HT1080 (cell line): Measurements from ENCODE around the gene PIH1D1. TPM values are rescaled to one million over a fixed set of nuclear protein-coding genes. Genes with fewer than 3 reads are reported as not detected.
A peak's percentile ranks its signal among the peaks of the same experiment; 100 is the strongest.

ENCODE experiments used
- DNase-seq: peaks from one replicate; pipeline ENCODE4 v3.0.0-alpha.2; 2015; ENCODE audit warnings: low read depth
- total RNA-seq: library from RNA; depleted of rRNA; stranded (reverse); fragments of >200 nt; shearing (Covaris generic); gene quantifications from 2 replicates; pipeline ENCODE4 v1.2.3, GENCODE V29; 2014

The PIH1D1 gene
- total RNA-seq, 1 experiment from 2014 or later: 203 TPM

DNA sequence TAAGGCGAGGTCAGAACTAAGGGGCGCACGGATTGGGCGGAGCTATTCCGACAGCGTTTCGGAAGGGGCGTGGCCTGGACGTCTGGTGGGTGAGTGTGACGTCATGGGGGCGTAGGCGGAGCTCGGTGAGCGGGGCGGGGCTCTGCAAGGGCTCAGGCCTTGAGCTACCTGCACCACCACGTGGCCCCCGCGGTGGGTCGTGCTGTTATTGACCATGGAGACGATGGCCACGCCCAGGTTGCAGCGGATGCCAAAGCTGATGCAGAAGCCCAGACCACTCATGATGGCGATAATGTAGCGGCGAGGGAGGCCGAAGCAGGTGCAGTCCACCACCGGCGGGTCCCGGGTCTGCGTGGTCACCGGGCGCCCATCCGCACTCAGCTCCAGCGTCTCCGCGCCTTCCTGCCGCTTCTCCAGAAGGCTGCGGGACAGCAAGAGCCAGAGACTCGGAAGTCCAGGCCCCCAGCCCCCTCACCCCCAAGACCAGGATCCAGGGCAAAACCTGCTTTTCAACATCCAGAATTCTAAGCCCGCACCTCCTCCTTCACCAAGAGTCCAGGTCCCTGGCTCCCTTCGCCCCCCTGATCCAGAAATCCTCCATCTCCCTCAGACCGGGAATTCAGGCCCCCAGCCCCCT lies 15.1 kb downstream of the PIH1D1 start:
- no peak for DNase-seq

DNA sequence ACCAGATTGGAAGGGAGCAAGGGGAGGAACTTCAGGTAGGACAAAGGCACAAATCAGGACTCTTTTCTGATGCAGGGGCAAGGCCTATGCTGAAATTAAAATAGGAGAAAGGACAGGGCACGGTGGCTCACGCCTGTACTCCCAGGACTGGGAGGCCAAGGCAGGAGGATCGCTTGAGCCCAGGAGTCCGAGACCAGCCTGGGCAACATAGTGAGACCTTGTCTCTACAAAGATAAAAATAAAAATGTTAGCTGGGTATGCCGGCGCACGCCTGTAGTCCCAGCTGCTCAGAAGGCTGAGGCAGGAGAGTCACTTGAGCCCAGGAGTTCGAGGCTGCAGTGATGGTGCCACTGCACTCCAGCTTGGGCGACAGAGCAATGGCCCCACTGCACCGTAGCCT lies 15.9 kb downstream of the PIH1D1 start:
- no peak for DNase-seq

DNA sequence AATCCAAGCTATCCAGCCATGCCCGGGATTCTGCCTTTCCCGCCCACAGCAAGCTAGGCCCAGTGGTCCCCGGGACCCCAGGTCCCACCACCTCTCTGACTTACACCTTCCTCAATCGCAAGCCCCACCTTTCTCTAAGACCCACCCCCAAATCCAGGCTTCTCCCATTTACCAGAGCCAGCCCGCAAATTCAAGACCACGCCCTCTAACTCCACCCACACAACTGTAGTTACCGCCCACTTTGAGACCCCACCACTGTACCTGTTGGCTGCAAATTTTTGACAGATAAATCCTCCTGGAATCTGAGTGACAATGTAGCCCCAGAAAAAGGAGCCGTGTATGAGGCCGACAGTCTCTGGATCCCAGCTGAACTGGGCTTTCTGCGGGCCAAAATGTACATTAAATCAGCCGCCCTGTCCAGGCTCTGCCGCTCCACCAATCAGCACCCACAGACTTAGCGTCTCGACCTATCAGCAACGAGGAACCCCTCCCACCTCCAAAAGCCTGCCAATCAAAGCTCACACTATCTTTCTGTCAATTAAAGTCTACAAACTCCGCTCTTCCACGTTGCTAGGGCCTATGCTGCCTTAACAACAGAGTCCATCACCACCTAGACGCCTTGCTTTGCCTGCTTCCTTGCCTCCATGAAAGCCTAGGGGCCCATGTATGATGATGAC lies 16.6 kb downstream of the PIH1D1 start:
- DNase-seq: no peak

DNA sequence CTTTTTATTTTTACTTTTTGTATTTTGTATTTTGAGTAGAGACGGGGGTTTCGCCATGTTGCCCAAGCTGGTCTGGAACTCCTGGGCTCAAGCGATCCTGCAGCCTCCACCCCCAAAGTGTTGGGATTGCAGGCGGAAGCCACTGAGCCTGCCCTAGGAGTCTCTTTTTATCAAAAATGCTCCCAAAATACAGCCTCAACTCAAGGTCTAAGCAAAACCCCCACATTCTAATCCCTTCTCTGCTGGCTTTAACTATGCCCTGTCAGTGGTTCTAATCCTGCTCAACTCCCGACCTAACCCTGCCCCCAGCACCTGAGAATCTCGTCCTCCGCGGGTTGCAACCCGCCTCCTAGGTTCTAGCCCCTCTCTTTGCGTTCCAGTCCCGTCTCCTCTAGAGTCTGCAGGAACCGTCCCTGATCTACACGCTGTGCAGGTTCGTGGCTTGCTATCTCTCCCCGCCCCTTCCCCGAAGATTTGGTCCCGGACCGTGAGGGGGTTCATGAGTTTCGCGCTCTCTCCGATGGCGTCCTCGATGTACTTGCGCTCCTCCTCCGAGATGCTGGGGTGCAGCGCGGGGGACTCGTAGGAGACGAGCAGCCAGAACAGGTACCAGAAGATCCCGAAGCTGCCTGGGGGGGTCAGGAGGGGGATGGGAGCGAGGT lies 18.2 kb downstream of the PIH1D1 start:
- no peak for DNase-seq

DNA sequence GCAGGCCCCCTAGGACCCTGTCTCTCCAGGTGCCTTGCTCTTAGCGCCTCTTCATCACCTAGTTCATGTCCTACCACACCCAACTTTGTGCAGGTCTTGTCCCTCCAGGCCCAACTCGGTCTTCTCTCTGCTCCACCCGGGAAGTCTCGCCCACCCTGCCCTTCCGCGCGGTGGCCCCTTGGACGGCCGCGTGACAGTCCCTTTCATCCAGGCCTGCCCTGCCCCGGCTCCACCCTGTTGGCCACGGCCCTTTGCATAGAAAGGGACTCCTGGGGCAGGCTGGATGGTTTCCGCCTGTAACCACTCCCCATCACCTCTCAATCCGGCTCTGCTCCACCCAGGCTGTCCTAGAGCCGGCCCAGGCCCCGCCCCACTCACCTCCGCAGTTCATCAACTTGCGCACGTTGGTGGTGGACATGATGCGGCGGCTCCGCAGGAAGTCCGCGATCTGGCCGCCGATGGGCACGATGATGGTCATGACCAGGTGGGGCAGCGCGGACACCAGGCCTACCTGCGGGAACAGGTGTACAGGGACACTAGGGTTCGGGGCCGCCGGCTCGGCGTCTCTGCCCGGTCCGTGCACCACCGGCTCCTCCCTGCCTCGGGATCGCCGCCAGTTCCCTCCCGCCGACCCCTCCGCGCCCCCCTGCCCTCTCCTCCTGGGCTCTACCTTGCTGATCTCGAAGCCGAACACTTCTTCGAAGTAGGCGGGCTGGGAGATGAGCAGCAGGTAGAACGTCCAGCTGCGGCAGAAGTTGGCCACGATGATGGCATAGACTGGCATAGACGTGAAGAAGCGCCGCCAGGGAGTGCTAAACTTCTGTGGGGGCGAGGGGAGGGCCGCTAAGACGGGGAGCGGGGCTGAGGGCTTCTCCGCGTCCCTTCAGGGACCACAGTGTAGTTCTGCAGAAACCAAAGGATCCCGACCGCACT lies 19.2 kb downstream of the PIH1D1 start:
- DNase-seq: no peak

DNA sequence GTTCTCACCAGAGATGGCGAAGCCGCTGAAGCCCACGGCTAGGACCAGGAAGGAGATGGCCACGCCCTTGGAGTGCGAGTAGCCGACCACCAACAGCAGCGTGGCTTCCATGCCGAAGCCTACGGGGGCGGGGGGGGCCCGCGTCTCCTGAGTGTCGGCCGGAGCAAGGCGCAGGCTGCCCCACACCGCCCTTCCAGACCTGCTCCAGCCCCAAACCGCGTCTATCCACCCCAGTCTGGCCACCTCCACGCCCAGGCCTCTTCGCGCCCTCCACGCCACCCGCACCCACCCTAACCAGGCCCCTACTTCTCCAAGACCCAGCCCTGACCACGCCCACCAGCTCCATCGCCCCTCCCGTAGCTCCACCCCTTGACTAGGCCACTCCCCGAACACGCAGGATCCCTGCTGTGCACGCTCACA lies 20.3 kb downstream of the PIH1D1 start:
- DNase-seq: no peak

DNA sequence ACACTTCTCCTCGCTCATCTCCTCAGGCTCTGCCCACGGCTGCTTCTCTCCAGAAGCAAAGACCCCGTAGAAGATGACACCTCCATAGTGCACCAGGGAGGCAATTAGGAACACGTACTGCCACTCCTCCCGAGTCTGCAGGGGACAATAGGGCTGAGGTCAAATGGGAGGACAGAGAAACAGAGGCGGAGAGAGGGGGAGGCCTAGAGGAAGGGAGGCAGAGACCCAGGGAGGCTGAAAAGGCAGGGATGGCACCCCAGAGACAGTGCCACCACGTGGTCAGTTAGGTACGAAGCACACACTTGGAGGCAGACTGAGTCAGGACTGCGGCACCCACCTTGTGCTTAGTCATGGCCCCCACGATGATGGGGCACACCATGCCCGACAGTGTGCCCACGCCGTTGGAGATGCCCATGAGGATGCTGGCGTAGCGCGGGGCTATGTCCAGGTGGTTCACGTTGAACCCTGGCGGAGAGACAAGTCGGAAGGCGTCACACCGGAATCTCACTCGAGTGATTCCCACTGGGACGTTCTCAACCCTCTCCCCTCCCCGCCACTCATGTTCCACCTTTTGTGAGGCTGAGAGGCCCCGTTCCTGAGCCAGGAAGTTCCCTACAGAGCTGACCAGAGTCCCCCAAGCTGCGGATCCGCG lies 20.8 kb downstream of the PIH1D1 start:
- peak; percentile 26 for DNase-seq

DNA sequence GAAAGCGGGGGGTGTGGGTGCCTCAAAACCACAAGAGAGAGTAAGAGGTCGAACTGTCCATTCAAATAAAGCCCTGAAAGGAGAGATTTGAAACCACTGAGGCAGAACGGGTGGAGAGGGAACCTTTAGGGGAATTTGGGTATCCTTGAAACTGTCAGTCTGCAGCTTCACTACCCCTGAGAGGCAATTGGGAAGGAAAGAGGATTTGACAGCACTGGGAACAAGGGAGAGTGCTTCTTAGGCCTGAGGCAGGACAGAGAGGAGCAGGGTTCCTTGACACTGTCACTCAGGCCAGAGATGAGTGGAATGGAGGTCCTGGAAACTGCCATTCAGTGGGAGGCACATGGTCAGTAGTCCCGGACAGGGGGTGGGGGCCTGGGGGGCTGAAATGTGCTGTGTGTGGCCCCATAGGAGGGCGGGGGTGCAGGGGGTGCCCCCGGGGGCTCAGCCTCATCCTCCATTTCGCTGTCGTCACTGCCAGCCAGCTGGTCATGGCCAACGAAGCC lies 21.4 kb downstream of the PIH1D1 start:
- DNase-seq: no peak

DNA sequence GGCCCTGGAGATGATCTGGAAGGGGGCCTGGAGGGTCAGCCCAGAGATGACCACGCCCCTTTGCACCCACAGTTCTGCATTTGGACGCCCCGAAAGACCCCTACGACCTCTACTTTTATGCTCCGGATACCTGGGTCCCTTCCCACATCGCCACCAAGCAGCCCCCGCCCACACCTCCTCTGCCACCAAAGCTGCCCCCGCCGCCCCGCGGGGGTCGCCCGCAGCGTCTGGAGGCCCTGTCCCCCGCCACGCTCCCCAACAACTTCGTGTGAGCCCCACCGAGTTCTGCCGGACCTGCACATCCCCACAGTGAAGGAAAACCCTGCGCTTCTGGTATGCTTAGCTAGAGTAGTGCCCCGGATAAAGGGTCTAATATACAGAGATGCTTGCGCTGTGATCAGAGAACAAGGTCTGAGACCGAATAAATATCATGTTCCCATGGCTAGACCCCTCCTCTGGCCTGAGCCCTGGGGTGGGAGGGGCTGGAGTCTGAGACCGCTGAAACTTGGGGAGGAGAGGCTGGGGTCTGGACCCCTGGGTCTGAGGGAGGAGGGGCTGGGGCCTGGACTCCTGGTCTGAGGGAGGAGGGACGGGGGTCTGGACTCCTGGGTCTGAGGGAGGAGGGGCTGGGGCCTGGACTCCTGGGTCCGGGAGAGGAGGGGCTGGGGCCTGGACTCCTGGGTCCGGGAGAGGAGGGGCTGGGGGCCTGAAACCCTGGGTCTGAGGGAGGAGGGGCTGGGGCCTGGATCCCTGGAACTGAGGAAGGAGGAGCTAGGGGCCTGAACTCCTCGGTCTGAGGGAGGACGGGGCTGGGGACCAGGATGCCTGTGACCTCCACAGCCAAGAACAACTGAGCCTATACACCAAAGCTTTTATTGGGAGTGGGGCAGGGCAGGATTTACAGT lies 22.8 kb downstream of the PIH1D1 start:
- DNase-seq: no peak

DNA sequence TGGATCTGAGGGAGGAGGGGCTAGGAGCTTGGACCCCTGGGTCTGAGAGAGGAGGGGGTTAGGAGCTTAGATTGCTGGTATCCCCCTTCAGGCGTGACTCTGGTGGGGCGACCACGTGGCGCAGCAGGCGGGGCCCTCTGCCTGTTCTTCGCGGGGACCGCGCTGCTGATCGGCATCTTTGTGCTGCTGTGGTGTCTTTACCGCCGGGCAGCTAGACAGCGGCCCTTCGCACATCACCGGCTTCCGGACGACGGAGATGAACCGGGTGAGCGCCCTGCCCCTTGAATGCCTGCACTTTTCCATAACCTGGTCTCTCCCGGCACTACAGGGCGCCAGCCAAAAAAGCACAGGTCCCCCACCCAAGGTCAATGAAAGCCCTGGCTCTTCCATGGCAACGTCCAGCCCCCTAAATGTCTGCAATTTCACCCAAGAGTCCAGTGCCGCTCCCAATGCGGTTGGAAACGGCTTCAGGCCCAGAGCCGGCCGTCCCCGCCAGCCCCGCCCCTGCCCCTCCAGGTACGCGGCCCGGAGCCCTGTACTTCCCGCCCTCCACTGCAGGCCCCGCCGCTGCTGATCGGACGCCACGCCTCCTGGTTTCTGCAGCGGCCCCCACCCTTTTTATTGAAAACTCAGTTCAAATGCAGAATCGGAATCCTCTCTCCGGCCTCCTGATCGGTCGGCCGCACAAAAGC lies 23.6 kb downstream of the PIH1D1 start:
- no peak for DNase-seq

DNA sequence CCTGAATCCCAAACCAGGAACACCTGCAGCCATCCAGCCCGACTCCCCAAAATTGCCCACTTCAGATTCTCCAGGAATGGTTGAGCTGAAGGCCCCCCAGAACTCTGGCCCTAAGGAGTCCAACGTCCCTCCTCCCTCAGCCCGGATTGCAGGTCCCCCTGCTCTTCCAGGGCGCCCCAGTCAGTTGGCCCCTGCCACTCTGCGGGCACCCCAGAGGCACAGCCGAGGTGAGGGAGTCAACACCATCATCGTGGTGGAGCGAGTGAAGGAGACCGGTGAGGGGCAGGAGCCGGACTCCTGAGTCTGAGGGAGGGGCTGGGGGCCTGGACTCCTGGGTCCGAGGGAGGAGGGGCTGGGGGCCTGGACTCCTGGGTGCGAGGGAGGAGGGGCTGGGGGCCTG lies 24.3 kb downstream of the PIH1D1 start:
- no peak for DNase-seq

DNA sequence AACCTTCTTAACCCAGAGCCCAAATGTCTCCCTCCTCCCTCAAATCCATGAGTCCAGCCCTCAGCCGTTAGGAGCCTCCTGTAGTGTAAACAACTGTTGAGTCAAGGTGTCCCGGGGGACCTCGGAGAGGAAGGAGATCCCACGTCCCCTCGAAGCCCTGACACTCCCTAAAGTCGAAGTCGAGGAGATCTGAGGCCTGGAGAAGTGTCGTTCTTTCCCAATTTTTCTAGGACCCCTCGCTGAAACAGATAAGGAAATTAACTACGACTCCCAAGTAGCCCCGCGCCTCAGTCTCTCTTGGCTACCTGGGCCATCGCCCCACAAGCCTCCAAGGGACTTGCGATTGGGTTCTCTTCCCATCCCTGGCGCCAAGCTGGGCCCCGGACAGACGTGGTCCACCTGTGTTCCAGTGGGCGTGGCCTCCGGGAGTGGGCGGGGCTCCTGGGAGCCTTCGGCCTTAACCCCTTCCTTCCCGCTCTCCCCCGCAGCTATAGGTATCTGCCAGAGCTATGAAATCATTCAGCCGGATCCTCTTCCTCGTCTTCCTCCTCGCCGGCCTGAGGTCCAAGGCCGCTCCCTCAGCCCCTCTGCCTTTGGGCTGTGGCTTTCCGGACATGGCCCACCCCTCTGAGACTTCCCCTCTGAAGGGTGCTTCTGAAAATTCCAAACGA lies 25.6 kb downstream of the PIH1D1 start:
- no peak for DNase-seq

DNA sequence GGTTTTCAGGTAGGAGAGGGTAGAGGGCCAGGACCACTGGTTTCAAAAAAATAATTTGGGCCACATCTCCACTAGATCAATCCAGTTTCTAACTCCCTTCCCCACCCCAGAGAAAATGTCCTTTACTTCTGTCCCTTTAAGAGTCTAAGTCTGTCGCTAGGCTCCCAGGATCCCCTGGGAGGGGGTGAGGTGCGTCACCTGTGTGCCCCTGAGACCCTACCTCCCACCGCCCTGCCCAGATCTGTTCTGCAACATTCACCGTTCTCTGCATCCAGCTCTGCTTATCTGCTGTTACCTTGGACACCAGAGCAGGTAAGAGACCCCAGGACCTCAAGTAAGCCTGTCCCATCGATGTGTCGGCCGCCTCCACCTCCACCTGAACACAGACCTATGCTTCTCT lies 26.4 kb downstream of the PIH1D1 start, which contains the start of gene GFY:
Gene GFY, plus strand, starts transcription at position 211 of the 400 bp plus-strand sequence. CDS start 1,043 bp downstream, outside the sequence.
- DNase-seq: no peak

DNA sequence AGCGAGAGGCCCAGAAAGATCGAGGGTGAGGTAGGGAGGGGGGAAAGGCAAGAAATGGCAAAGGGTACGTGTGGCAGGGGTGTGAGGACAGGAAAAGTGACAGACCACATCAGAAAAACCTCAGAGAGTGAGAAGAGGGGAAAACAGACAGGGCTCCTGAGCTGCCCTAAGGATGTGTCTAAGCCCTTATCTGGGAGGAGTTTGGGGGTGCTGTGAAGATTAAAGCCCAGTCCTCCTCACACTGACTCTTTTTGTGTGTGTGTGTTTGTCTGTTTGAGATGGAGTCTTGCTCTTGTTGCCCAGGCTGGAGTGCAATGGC lies 27.7 kb downstream of the PIH1D1 start:
- DNase-seq: no peak

DNA sequence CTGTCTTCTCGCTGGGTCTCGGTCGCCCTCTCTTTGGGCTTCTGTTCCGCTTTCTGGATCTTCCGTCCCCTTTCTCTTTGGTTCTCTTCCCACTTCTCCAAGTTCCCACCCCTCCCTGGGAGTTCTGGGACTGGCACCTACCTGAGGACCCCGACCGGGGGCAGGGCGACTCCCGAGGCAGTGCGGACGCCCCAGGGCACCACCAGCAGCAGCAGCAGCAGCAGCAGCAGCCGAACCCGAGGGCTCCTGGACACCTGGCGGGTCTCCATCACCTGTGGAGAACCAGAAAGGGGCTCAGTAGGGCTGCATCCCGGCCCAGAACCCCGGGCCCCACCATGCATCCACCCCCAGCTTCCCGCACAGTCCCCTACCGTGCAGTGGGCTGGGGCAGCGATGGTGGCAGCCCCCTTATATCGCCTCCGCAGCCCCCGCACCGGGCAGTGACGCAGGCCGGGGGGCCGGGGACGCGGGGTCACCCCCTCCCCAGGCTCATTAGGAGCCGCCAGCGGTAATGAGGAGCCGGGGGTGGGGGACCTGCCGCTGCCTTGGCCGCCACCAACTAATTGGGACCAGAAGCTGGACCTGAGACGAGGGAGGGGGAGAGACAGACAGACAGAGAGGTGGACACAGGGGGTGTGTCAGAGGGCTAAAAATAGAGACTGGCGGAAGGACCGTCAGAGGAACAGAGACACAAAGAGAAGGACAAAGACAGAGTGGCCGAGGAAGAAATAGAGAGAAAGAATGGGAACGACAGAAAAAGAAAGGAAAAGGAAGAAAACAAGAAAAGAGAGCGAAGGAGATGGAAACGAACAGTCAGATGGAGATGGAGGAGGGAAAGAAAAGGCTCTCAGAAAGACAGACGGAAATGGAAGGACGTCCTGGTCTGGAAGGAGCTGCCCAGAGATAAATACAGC lies 28.3 kb downstream of the PIH1D1 start, which contains the start of gene PTH2:
Gene PTH2, minus strand, starts transcription at position 371 of the 914 bp plus-strand sequence. Its CDS starts 102 bp downstream, at position 269.
- no peak for DNase-seq

DNA sequence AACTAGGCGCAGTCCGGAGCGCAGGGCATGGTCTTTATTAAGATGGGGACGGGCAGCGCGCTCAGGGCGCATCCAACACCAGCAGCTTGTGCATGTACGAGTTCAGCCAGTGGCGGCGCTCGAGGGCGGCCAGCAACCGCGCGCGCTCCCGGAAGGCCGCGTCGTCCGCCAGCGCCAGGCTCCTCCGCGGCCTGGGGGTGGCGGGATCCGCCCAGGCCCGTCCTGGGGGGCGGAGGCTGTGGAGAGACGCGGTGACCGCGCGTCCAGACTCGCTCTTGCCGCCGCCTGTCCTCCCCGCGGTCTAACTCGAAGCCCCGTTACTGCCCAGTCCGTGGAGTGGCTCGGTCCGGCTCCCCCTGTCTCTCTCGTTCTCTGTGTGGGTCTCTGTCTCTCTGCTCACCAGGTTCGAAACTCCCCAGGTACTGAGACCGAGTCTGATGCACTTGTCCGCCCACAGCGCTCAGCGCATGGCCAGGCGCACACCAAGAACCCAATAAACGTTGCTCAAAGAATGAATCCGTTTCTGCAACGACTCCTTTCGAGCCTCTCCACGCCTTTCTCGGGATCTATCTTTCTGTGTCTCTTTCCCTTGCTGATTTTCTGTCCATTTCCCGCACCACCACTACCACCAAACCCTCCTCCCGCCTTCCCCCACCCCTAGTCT lies 29.1 kb downstream of the PIH1D1 start:
- DNase-seq: no peak

DNA sequence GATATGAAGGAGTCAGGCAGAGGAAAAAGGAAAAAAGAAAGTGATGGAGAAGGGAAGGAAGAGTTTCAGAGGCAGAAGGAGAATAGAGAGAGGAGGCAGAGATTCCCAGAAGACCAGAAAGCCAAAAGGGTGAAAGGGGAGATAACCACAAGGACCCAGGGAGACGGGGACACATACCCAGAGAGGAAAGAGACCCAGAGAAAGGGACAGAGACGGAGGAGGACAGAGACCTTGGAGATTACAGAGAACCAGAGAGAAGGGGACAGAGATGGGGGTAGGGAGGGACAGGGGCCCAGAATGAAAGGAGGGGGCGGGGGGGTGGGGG lies 29.8 kb downstream of the PIH1D1 start:
- no peak for DNase-seq
